GM12878 (cell line): Measurements from ENCODE around the gene HYAL1. TPM values are rescaled to one million over a fixed set of nuclear protein-coding genes. Genes with fewer than 3 reads are reported as not detected.

ENCODE experiments used
- ATAC-seq: fragments of 200-7000 bp; cut with Tn5 transposase; 3 replicates; pipeline ENCODE4 v1.9.1; 2020; ENCODE audit warnings: mild to moderate bottlenecking, moderate library complexity
- BruUV-seq: library from RNA; stranded (reverse); fragments of 400-500 nt; replicated peaks from 2 replicates; lab custom pipeline; 2021; lab: Mats Ljungman, UMichigan
- CTCF ChIA-PET: fragments of 300-600 bp; sonication (Branson Sonifier 250); formaldehyde crosslinking; extraction: SDS; loops from one replicate; lab custom pipeline; 2021; ENCODE audit warnings: inconsistent platforms; lab: Yijun Ruan, JAX
- POLR2A ChIA-PET: fragments of 350-600 bp; formaldehyde crosslinking; extraction: SDS; loops from one replicate; lab custom pipeline; 2021; ENCODE audit warnings: inconsistent platforms; lab: Charles Lee
- RAD21 ChIA-PET: fragments of 300-600 bp; sonication (Branson Sonifier 250); formaldehyde crosslinking; loops from one replicate; lab custom pipeline; 2023; ENCODE audit warnings: antibody characterized with exemption; ENCODE audit not compliant: unreplicated experiment; lab: Charles Lee
- SMC1A ChIA-PET: fragments of 300-600 bp; sonication (Branson Sonifier 250); formaldehyde crosslinking; loops from one replicate; lab custom pipeline; 2023; ENCODE audit not compliant: unreplicated experiment, uncharacterized antibody; lab: Charles Lee
- DNase-seq: peaks from one replicate; pipeline ENCODE4 v3.0.0-alpha.2; 2011; ENCODE audit warnings: low read depth, low spot score
- FAIRE-seq: peaks from 3 replicates; lab custom pipeline; 2011; peaks lifted over from hg19 to GRCh38; lab: Jason Lieb, UNC
- H2AFZ ChIP-seq: 2 replicates; pipeline ENCODE4 v1.6.0; 2011; ENCODE audit warnings: low read depth, low read length, control low read depth; ENCODE audit not compliant: control insufficient read depth
- H3K27ac ChIP-seq: 2 replicates; pipeline ENCODE4 v1.5.1; 2011; ENCODE audit warnings: control low read depth; ENCODE audit not compliant: control insufficient read depth, insufficient read depth
- H3K27me3 ChIP-seq, 2 experiments: replicated peaks in 1 of 2; 2 replicates each; pipeline versions ENCODE4 v1.6.0 to v1.6.1; 2011; ENCODE audit warnings: low read length in 1 of 2; ENCODE audit not compliant: control insufficient read depth in 2 of 2, insufficient read depth in 2 of 2
- H3K36me3 ChIP-seq, 2 experiments: 2 replicates each; pipeline ENCODE4 v1.5.1; 2011; ENCODE audit warnings: low read length in 1 of 2; ENCODE audit not compliant: control insufficient read depth in 2 of 2, insufficient read depth in 2 of 2
- H3K4me1 ChIP-seq: 2 replicates; pipeline ENCODE4 v1.6.1; 2011; ENCODE audit warnings: mild to moderate bottlenecking, low read length, moderate library complexity, mixed read lengths; ENCODE audit not compliant: control insufficient read depth, insufficient read depth
- H3K4me2 ChIP-seq: 2 replicates; pipeline ENCODE4 v1.6.0; 2011; ENCODE audit warnings: control low read depth; ENCODE audit not compliant: control insufficient read depth, insufficient read depth
- H3K4me3 ChIP-seq: fragments of 200-600 bp; sonication (generic); 2 replicates; pipeline ENCODE4 v1.5.1; 2016
- H3K79me2 ChIP-seq: 2 replicates; pipeline ENCODE4 v1.6.0; 2011; ENCODE audit warnings: low read length; ENCODE audit not compliant: control insufficient read depth, insufficient read depth
- H3K9ac ChIP-seq: 2 replicates; pipeline ENCODE4 v1.8.0; 2011; ENCODE audit warnings: low read length, control low read depth, mixed read lengths; ENCODE audit not compliant: control insufficient read depth, insufficient read depth
- H3K9me3 ChIP-seq: replicated peaks from 3 replicates; pipeline ENCODE4 v1.5.1; 2011; ENCODE audit warnings: mild to moderate bottlenecking, low read length; ENCODE audit not compliant: control insufficient read depth, insufficient read depth
- H4K20me1 ChIP-seq: 2 replicates; pipeline ENCODE4 v1.6.0; 2011; ENCODE audit not compliant: control insufficient read depth, insufficient read depth
- CHD1 ChIP-seq: IDR thresholded peaks from 2 replicates; pipeline ENCODE4 v1.6.1; 2012; ENCODE audit warnings: low read depth, low read length, improper control_type of control experiment
- USF1 ChIP-seq: IDR thresholded peaks from 2 replicates; pipeline ENCODE4 v1.6.1; 2011; ENCODE audit warnings: borderline replicate concordance, low read depth, mild to moderate bottlenecking, moderate library complexity, mixed read lengths, low read length; ENCODE audit not compliant: insufficient read depth; ENCODE audit errors: extremely low read length
- ZNF274 ChIP-seq: IDR thresholded peaks from one replicate; pipeline ENCODE4 v1.8.0; 2011; ENCODE audit not compliant: insufficient read length, insufficient read depth
- WGBS: methylation state at CpG from one replicate; pipeline ENCODE4 v1.1.6; 2016; ENCODE audit warnings: low lambda C conversion rate; ENCODE audit not compliant: insufficient replicate concordance, insufficient coverage; ENCODE audit errors: missing lambda C conversion rate; 5-methylcytosine and 5-hydroxymethylcytosine counted together
- in situ Hi-C: fragments of 300-500 bp; cut with MboI; formaldehyde crosslinking; loops from 9 replicates; pipeline ENCODE4 v1.14.3; 2018; ENCODE audit warnings: mixed read lengths
- intact Hi-C: fragments of 100-400 bp; cut with micrococcal nuclease; formaldehyde crosslinking; loops from one replicate; pipeline ENCODE4 v1.14.2; 2022; ENCODE audit not compliant: unreplicated experiment
- polyA plus RNA-seq, 11 experiments: library from polyadenylated mRNA; depleted of rRNA in 4 of 11; unstranded in 6 of 11; stranded (reverse) in 5 of 11; fragments of >200 nt; fragmentation: Nextera tagmentation in 4 of 11; fragmentation: Illumina TruSeq in 1 of 11; extraction: Ambion mirVana in 4 of 11; extraction: Trizol in 1 of 11; gene quantifications; 1 replicate in 1 of 11; 2 replicates in 10 of 11; pipeline versions ENCODE4 v1.2.1 to v1.2.3, GENCODE V29; 2011 to 2016; ENCODE audit warnings: inconsistent platforms in 2 of 11, missing spikeins in 2 of 11, low read depth in 1 of 11
- total RNA-seq, 4 experiments: library from RNA; depleted of rRNA in 3 of 4; stranded (reverse); fragments of >200 nt in 3 of 4; fragmentation: Illumina TruSeq in 1 of 4; extraction: Trizol in 1 of 4; gene quantifications; 2 replicates each; pipeline versions ENCODE4 v1.2.1 to v1.2.3, GENCODE V29; 2013 to 2021

HYAL1 gene
- total and polyA plus RNA-seq, 10 of the 15 experiments (the other 5 are each of a cell fraction or from before 2014, with no cell fraction given): 0.04 to 0.55 (median 0.18) TPM; not detected in 2

GRCh38 chr3:50341996-50342650 is 38.7 kb upstream of the HYAL1 start (continued):
- no peak for TF ChIP-seq USF1
- TF ChIP-seq ZNF274: no peak

- H3K79me2 ChIP-seq: peaks cover 39% of the 10 kb centered on the region
- no peaks in the 10 kb centered on the region for H3K36me3 ChIP-seq
- ChIA-PET SMC1A (no interaction called here), RAD21 (no interaction called here), CTCF (interaction anchor here (6.4 to 10.5 kb wide), 2 partner anchors 7 to 19 kb away, joined by 59 to 72 read pairs; partner anchors contain the start of genes CYB561D2, HYAL2 and NPRL2)
- H3K27me3 ChIP-seq: no peaks in the 10 kb centered on the region
- peaks cover 8% of the 10 kb centered on the region; the same call in 1 of the 2 replicates for H3K4me1 ChIP-seq
- peak overlapping the region; percentile 86; the same call in 1 of the 2 replicates for H3K9ac ChIP-seq
- peak overlapping the region; percentile 96 for H3K4me3 ChIP-seq
- no peak overlapping the region for H2AFZ ChIP-seq
- no peaks in the 10 kb centered on the region for H3K9me3 ChIP-seq
- no TSS peak for BruUV-seq
- in situ Hi-C loops (no loop called here), intact Hi-C loops (no loop called here)
- H3K4me2 ChIP-seq: peak overlapping the region; percentile 75
- TF ChIP-seq CHD1: no peak
- TF ChIP-seq, all 136 proteins: peak for 0
- ATAC-seq (no peak), FAIRE-seq (no peak), DNase-seq (no peak)
- POLR2A ChIA-PET: interaction anchor here (0.6 to 7.0 kb wide), 5 partner anchors 8 to 1860 kb away, joined by 3 to 84 read pairs (median 4); partner anchors contain the start of genes CYB561D2, HYAL2 and NPRL2
- no peak overlapping the region; the same call in 1 of the 2 replicates for H3K27ac ChIP-seq
- no peaks in the 10 kb centered on the region for H4K20me1 ChIP-seq
- WGBS: 99% methylated on average over 9 of the region's 9 CpGs
Observed at GRCh38 chr3:50341537-50341936, 38.2 kb upstream of the HYAL1 start.
